GM04503 (cell line): ENCODE results near the gene KANK4.
"Not testable (repeated sequence)": the region's sequence is repeated elsewhere in the genome, so short reads cannot be mapped to it uniquely, and the experiment has no call there.

Experiments used
- DNase-seq: peaks from one replicate; pipeline ENCODE4 v3.0.0-alpha.2; 2012; ENCODE audit warnings: low read depth

KANK4 gene

DNA sequence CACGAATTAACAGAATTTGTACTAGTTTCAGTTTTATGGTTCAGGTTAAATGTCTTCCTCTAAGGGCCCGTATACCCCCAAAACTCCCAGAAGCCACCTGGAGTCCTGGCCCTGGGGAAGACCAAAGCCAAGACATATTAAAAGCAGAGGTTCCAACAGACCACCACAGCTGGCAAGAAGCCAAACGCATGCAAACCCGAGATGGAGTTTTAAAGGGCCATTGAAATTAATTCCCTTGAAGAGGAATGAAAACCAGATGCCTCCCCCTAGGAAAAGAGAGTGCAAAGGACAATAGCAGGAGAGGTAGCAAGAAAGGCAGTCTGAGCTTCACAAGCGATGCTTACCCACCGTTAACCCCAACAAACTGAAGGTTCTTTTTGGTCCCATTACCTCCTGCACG is 48.1 kb downstream of the KANK4 start:
- no peak for DNase-seq

DNA sequence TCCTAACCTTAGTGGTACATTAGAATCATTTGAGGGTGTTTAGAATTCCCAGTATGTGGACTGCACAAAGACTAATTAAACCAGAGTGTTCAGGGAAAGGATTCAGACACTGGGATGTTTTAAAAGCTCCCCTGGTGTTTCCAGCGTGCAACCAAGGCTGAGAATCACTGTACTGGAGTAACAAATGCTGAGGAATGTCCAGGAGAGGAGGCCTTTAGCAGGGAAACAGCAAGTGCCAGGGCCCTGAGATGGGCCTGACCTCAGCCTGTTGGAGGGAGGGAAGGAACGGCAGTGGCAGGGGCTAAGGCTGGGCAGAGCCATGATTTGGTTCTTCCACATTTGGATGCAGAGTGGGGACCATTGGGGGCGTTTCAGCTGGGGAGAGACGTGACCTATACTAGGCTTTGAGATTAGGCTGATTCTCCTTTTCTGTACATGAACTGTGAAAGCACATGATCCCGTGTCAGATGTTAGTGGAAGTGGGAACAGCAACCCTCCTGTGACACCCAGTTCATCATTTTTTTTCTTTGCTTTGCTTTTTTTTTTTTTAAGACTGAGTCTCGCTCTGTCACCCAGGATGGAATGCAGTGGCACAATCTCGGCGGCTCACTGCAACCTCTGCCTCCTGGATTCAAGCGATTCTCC is 49.3 kb downstream of the KANK4 start:
- DNase-seq, result no peak

DNA sequence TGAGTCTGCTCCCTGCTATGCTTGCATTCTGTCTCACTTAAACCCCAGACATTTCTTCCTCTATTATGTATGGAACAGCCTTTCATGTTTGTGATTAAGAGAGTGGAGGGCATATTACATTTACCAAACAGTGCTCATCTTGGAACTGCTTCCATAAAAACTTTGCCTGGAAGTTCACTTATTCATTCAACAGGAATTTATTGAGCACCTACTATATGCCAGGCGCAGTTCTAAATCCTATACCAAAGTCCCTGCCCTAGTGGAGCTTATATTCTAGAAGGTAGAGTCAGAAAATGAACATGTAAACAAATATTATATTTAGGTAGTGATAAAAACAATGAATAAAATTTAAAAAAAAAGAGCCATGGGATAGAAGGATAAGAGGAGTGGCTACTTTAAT is 49.8 kb downstream of the KANK4 start:
- DNase-seq, result no peak

DNA sequence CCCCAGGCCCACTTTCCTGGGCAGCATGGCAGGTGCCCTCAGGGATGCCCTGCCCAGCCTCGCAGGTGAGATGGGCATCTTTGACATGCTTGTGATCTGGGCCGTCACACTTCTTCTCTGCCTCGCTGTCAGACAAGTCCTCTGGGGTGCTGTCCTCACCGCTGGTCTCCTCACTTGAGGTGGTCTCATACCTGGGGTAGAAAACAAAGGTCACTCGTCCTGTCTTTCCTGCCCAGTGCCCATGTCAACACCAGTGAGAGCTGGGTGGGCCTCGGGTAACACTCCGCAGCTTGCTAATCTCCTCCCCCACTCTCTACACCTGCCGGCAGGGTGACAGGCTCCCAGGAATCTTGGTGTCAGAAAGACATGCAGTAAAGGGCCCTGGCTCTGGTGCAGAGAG is 50.9 kb downstream of the KANK4 start:
- no peak for DNase-seq

DNA sequence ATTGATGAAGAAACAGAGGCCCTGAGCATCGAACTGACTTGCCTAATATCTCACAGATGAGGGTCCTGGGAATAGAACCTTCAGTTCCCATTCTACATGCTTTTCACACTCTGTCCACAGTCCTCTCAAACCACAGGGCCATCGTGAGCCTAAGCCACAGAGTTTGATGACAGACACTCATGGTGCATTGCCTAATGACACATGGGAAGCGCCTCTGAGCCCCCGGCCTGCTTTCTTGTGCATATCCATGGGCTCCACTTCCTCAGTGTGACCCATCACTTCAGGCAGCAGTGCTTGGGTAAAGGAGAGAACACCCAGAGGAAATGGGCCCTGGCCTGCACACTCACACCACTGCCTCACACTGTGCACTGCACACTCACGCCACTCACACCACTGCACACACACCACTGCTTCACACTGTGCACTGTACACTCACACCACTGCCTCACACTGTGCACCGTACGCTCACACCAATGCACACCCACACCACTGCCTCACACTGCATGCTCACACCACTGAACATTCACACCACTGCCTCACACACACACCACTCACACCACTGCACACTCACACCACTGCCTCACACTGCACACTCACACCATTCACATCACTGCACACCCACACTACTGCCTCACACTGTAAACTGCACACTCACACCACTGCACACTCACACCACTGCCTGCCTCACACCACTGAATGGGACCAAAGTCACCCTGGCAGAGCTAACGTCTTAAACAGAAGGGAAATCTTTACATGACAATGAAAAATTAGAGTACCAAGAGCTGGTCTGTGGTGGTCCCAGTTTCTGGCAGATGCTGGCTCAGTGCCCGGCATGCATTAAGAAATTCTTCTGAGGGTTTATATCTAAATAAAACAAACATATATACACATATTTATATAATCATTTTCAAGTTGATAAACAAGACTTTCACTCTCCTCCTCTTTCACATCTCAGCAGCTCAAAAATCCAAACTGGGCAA is 53.0 kb downstream of the KANK4 start:
- DNase-seq, result no peak

DNA sequence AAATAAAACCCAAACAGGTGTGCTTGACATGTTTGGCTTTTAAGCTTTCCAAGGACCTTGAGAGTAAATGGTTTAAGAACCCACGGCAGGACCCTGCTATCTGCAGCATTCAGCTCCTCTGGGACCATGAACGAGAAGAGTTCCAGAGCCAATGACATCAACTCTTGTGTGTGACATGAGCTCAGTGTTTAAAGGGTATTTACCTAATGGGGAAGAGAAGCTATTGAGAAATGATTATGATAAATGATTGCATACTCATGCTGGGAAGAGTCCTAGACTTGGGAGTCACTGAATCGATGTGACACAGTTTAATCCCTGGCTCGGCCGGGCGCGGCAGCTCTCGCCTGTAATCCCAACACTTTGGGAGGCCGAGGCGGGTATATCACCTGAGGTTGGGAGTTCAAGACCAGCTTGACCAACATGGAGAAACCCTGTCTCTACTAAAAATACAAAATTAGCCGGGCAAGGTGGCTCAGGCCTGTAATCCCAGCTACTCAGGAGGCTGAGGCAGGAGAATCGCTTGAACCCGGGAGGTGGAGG is 55.4 kb downstream of the KANK4 start:
- no peak for DNase-seq

DNA sequence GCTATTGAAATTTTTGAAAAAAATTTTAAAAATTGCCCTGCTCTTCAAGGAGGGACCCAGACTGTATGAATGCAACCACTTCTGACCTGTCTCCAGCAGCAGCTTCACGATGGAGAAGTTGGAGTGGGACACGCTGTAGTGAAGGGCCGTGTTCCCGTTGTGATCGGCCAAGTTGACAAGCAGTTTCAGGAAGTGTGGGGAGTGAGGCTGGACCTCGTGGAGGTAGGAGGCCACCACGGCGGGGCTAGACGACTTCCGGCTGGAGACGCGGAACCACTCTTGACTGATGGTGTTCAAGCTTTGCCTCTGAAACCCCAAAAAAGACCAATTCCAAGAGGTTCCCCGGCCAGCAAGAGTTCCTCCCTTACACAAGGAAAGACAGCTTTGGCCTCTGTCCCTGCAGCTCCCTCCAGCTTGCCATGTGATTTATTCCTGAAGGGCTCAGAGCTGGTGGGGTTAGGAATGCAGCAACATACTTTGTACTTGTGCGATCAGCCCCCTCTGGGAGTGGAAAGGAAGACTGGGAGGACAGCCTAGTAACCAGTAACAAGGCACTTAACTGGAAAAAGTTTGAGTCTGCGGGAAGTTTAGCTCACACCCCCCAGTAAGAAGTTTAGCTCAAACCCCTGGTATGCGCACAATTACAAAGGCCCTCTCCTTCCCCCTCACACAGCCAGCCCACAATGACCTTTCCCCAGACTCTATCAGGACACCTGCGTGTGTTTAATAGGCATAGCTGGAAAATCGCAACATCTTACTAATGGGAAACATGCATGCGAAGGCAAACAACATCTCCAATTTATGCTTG is 56.0 kb downstream of the KANK4 start:
- DNase-seq, result no peak

DNA sequence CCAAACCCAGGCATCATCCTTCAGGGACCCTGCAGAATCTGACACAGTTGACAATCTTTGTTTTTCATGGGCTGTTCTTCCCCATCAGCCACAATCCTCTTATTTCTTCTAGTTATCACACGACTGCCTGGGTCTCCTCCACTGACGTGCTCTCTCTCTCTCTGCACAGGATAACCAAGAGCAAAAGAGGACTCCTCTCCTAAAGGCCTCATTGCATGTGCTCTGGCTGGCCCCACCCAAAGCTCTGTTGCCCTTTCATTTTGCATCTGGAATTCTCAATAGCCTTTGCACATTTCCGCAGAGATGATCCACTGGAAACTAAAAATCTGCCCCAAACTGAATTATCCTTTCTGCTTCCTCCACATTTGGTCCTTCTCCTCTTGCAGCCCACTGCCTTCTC is 58.5 kb downstream of the KANK4 start:
- DNase-seq, result no peak

DNA sequence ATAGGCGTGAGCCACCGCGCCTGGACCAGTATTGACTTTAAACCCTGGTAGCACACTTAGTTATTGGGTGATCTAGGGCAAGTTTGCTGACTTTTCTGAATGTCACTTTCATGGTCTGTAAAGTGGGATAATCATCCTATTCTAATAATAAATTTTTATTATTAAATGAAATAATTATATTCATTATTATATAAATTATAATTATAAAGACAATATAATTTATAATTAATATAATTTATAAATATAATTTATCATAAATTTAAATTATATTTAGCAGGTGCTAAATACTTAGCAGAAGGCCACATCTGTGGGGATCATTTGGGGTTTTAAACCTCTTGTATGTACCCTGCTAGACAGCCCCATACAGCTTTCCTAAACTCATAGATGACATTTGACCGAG is 59.7 kb downstream of the KANK4 start:
- no peak for DNase-seq

DNA sequence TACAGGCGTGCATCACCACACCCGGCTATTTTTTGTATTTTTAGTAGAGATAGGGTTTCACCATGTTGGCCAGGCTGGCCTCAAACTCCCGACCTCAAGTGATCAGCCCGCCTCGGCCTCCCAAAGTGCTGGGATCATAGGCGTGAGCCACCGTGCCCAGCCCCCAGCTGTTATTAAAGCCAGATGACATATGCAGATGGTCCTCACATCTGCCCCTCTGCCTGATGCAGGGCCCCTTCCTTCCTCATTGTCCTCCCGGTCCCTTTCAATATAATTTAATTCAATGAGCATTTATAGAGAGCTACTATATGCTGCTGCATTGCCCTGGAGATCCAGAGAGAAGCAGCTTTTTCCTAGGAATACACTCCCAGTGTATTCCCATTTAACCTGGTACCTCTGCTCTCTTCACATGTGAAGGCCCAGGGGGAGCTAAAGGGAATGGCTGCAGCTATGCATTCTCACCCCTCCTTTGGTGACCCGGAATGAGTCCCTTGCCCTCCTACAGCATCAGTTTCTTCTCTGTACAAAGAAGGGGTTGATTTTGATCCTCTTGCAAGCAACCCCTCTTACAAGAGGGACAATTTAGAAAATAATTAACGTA is 69.0 kb downstream of the KANK4 start:
- DNase-seq, result no peak

DNA sequence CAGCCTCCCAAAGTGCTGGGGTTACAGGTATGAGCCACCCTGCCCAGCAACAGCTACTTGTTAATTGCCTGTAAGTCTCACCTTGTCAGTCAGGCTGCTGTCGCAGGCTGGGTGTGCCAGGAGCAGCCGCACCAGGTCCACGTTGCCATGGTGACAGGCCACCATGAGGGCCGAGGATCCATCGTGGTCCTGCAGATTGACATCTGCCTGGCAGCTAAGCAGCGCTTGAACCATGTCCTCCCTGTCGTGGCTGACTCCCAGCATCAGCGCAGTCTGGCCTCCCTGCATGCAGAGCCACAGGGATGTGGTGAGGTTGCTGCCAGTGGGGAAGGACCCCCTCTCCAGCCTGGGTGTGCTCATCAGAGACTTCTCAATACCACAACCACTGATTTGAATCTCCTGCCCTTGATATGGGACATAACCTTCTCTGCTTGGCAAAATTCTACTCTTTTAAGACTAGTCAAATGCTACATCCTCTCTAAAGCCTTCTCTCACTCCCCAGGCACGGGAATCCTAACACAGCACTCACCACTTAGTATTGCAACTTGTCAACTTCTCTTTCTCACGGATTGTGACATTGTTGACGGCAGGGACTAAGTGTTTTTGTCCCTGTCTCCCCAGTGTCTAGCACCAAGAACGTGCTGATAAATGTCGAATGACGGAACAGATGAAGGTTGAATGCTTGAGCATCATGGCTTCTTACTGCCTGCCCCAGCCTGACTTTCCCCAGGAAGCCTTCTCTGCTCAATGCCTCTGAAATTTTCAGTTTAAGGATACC is 71.7 kb downstream of the KANK4 start:
- no peak for DNase-seq

DNA sequence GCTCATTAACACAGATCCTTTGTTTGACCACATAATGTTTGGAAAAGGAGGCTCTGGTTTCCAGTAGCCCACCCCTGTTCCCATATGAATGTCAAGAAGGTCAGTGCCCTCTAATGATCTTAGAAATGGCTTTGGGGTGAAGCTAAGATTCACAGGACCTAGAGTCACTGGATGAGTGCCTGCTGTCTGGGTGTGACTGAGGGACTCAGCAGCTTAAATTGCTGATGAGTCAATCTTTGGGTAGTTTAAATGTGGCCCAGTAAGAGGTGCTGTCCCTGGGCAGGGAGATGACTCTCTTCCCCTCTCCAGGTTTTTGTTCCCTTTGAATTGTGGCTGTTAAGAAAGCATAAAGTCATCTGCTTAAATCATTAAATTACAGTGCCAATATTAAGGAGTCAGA is 74.0 kb downstream of the KANK4 start:
- DNase-seq, result no peak

DNA sequence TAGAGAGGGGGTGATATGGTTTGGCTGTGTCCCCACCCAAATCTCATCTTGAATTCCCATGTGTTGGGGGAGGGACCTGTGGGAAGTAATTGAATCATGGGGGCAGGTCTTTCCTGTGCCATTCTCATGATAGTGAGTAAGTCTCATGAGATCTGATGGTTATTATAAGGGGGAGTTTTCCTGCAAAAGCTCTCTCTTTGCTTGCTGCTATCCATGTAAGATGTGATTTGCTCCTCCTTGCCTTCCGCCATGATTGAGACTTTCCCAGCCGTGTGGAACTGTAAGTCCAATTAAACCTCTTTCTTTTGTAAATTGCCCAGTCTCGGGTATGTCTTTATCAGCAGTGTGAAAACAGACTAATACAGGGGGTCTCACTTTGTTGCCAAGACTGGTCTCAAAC is 74.9 kb downstream of the KANK4 start:
- DNase-seq, result not testable (repeated sequence)

DNA sequence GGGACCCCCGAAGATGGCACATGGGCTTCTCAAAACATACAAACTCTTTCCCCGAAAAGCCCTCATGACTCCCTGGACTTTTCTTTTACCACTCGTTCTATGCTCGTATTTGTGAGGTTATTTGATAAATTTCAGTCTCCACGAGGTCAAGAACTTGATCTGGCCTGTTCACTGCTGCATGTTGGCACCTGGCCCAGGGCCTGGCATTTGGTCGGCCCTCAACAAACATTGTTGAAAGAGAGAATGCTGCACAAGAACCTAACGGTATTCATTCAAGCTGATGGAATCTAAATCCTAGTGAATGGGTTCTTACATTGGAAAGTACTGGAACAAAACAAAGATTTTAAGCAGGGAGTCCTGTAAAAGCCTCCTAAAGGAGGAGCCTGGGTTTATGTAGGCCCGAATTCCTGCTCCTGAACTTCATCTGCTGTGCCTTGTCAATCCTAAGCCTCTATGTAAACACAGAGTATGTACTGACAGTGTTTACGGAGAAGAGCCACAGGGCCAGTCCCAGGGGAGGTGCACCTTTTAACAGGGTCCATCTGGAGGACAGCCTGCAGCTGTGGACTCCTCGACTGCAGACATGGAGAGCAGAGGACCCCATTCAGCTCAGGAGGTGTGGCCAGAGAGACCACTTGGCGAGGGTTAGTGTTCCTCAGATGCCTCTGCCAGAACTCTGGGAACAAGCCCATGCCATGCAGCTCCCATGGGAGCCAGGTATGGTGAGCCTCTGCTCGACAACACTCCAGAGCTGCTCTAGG is 77.7 kb downstream of the KANK4 start:
- DNase-seq, result no peak

DNA sequence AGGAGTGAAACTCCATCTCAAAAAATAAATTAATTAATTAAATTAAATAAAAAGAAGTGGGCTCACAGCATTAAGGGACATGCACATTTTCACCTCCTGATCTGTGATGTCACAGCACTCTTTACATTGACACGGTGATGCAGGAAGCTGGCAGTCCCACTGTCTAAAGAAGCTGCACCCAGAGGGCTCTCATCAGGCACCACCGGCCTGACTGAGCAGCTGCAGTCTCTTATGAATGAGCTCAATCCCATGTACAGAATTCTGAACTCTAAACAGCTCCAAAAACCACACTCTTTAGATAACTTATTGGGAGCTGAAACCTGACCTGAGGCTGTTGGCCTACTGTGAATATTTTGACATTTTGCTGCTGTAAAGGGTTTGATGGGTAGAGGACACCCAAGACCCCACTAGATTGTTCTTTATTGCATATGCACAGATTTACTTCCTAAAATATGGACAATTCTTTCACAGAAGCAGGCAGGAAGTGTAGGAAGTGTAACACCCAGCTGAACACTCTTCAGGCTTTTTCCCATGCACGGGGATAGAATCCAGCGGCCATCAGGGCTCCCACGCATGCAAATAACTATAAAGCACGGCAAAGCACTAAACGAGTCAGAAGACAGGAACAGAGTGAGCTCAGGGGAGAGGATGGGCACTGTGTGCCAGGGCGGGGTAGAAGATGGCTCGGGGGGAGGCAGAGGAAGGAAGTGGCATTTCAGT is 78.4 kb downstream of the KANK4 start:
- DNase-seq, result no peak

DNA sequence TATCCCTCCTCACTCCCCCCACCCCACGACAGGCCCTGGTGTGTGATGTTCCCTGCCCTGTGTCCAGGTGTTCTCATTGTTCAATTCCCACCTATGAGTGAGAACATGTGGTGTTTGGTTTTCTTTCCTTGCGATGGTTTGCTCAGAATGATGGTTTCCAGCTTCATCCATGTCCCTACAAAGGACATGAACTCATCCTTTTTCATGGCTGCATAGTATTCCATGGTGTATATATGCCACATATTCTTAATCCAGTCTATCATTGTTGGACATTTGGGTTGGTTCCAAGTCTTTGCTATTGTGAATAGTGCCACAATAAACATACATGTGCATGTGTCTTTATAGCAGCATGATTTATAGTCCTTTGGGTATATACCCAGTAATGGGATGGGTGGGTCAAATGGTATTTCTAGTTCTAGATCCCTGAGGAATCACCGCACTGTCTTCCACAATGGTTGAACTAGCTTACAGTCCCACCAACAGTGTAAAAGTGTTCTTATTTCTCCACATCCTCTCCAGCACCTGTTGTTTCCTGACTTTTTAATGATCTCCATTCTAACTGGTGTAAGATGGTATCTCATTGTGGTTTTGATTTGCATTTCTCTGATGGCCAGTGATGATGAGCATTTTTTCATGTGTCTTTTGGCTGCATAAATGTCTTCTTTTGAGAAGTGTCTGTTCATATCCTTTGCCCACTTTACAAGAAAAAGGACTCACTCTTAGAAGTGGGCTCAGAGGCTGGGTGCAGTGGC is 79.4 kb downstream of the KANK4 start:
- DNase-seq, result not testable (repeated sequence)

DNA sequence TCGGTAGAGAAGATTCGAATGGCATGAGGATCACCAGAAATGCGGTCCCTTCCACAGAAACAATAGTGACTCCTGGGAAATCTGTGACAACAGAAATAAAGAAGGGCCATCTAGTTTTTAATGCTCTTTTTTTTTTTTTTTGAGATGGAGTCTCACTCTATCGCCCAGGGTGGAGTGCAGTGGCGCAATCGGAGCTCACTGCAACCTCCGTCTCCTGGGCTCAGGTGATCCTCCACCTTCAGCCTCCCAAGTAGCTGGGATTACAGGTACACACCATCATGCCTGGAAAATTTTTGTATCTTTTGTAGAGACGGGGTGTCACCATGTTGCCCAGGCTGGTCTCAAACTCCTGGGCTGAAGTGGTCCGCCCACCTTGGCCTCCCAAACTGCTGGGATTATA is 80.7 kb downstream of the KANK4 start:
- no peak for DNase-seq

DNA sequence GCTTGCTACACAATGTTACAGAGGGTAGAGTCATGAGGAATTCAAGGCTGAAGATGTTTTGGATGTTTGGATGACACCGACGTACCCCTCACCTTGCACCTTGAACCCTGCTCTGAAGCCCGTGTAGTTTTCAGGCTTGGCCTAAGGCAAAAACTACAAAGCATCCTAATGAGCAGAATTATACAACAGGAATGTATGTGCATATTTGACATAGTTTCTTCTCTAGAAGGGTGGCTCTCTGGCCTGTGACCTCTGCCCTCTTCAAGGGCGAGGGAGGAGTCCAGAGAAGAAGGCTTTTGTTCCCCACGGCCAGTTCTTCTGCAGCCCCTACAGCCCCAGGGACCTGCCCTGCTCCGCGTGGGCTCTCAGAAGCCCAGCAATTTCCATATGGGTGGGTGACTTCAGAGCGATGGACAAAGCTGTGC is 81.3 kb downstream of the KANK4 start:
- DNase-seq, result no peak

DNA sequence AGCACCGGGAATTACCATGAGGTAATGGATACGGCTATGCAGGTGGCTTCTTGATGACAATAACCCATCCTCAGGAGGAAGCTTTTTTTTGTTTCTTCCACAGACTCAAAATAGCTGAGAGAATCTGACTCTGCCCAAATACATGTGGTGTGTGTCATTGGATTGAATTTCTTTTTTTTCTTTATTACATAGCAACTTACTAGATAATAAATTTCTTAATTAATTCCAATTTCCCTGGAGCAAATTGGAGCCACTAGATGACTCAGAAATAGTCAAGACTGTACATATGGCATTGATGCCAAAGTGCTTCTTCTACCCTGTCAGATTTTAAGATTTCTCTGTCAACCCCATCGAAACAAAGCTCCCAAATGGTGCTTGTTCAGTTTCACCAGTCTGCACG is 81.9 kb downstream of the KANK4 start:
- DNase-seq, result no peak
